ENCODE measurements around the gene RPUSD1.
"Not testable (repeated sequence)": the region's sequence is repeated elsewhere in the genome, so short reads cannot be mapped to it uniquely, and the experiment has no call there.

The RPUSD1 gene, protein sequence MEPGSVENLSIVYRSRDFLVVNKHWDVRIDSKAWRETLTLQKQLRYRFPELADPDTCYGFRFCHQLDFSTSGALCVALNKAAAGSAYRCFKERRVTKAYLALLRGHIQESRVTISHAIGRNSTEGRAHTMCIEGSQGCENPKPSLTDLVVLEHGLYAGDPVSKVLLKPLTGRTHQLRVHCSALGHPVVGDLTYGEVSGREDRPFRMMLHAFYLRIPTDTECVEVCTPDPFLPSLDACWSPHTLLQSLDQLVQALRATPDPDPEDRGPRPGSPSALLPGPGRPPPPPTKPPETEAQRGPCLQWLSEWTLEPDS

GRCh38 chr16:787978-788398 lies at the start of gene RPUSD1:
Gene RPUSD1 (minus strand): TSS chr16:788381. CDS start chr16:787737, 644 bp downstream.
- no peak for DNase-seq (ENCODE audit: low read depth)

DNA sequence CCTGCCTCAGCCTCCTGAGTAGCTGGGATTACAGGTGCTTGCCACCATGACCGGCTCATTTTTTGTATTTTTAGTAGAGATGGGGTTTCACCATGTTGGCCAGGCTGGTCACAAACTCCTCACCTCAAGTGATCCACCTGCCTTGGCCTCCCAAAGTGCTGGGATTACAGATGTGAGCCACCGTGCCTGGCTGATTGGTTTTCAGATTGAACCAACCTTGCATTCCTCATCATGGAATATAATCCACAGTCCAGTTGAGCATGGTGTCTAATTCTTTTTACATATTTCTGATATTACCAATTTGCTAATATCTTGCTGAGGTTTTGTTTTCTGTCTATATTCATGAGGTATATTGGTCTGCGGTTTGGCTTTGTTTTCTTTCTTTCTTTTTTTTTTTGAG lies 48.6 kb upstream of the RPUSD1 start:
- DNase-seq (ENCODE audit: low read depth): not testable (repeated sequence)

GRCh38 chr16:836221-836620 lies 48.0 kb upstream of the RPUSD1 start:
- no peak for DNase-seq (ENCODE audit: low read depth)

DNA sequence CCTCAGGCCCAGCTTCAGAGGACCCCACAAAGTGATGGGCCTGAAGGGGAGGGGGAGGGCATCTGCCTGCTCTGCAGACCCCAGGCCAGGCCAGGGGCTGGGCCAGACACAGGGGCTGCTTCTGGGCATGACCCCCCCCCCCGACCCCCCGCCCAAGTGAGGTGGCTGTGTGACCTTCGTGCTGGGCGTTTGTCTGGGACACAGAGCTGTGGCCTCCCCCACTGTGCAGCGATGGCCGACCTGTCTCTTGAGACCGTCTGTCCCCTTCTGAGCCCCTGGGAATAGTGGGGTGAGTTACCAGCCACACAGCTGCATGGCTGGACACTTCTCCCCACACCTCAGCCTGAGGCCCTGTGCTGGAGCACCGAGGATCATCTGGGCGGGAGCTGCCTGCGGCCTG lies 47.2 kb upstream of the RPUSD1 start:
- no peak for DNase-seq (ENCODE audit: low read depth)

- DNase-seq (ENCODE audit: low read depth): no peak
Measured at GRCh38 chr16:833411-833810, 45.2 kb upstream of the RPUSD1 start.

DNA sequence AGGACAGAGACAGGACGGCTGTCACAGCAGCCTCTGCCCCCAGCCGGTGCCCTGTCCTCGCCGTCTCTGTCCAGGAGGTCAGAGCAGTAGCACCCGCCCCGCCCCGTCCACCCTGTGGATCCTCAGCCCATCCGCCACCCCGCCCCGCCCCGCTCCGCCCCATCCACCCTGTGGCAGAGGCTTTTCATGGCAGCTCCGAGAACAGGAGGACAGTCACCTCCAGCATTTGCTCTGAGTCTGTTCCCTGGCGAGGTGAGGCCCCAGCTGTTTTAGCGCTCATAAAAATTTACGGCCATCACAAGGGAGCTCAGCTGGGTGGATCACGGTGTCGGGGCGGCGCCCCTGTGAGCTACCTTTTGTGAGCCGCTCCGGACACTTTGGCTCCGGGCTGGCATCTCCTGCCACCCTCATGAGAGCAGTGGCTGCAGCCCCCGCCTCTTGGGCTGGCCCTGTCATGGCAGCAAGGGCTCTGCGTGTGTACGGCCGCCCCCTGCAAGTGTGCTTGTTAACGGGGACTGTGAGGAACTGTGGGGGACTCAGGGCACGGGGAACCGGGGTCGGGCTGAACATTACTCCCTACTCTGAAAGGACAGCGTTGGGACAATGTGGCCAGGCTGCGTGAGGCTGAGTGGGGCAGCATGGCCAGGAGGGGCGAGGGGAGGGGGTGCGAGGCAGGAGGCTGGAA lies 44.6 kb upstream of the RPUSD1 start:
- no peak for DNase-seq (ENCODE audit: low read depth)

DNA sequence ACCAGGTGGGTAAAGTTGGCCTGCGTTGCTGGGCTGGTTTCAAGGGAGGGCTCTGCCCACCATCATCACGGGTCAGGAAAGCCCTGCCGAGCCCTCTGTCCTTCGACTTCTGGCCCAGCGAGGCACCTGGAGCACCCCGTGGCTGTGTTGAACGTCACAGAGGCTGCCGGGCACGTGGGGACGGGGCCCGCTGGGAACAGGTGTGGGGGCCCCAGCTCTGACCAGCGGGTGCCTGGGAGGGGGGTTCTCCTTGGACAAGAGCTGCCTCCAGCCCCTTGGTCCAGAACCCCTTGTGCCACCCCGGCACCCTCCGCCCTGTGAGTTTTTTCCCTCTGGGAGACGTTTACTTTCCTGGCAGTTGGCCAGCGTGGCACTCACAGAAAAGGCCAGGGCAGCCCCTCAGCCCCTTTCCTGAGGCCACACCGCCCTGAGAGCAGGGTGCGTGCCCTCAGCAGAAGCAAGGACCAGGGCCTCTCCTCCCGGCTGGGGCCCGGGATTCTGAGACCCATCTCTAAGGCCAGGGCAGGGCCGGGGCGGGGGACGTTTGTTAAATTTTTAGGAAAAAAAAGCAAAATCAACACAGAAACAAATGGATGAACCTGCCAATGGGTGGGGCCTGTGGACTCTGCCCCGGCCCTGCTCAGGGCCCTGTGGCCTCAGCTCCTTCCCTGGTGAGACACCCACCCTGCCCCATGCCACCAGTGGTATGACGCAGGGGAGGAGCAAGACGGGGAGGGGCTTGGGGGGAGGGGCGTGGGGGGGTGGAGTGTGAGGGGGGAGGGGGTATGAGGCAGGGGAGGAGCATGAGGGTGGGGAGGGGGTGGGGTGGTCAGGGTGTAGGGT lies 43.6 kb upstream of the RPUSD1 start:
- DNase-seq (ENCODE audit: low read depth): no peak

- no peak for DNase-seq (ENCODE audit: low read depth)
Measured at GRCh38 chr16:830871-831570, 42.8 kb upstream of the RPUSD1 start.

GRCh38 chr16:830107-830870 lies 42.1 kb upstream of the RPUSD1 start:
- no peak for DNase-seq (ENCODE audit: low read depth)

DNA sequence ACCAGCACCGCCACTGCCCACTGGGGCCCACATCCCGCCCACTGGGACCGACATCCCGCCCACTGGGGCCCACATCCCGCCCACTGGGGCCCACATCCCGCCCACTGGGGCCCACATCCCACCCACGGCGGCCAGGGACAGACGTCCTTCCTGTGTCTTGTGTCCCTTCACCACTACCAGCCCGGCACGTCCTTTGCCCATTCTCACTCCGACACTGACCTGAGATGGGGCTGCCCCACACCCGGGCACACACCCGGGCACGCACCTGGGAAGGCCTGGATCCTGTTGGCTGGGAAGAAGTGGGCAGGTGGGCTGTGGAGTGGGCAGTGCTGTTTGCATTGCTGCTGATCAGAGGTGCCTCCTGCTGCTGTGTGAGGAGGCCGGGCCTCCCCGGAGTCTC lies 40.7 kb upstream of the RPUSD1 start:
- DNase-seq (ENCODE audit: low read depth): no peak

DNA sequence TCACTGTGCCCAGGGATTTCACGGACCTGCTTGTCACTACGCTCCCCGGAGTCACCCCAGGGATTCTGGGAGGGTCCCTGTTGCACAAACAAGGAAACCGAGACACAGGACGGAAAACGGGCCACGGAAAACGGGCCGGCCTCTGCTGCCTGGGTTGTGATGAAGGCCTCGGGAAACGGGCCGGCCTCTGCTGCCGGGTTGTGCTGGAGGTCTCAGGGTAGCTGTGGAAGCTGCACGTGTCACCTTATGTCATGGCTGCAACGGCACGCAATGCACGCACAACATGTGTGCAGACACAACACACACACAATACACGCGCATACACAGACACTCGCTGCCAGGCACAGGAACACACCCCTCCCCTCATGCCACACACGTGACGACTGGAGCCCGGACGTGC lies 39.3 kb upstream of the RPUSD1 start:
- no peak for DNase-seq (ENCODE audit: low read depth)

- no peak for DNase-seq (ENCODE audit: low read depth)
Measured at GRCh38 chr16:825341-826061, 37.3 kb upstream of the RPUSD1 start.

GRCh38 chr16:824601-825000 lies 36.4 kb upstream of the RPUSD1 start:
- no peak for DNase-seq (ENCODE audit: low read depth)

GRCh38 chr16:824194-824593 lies 36.0 kb upstream of the RPUSD1 start:
- DNase-seq (ENCODE audit: low read depth): no peak

DNA sequence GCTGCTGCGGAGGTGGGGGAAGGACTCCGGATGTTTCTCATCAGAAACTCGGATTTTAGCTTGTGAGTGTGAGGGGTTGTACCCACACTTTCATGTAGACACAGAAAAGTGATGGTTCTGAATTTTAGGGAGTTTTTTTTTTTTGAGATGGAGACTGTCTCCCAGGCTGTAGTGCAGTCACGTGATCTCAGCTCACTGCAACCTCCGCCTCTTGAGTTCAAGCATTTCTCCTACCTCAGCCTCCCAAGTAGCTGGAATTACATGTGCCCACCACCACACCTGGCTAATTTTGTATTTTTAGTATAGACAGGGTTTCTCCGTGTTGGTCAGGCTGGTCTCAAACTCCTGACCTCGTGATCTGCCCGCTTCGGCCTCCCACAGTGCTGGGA lies 34.7 kb upstream of the RPUSD1 start:
- no peak for DNase-seq (ENCODE audit: low read depth)

- no peak for DNase-seq (ENCODE audit: low read depth)
Measured at GRCh38 chr16:822174-822908, 34.2 kb upstream of the RPUSD1 start.

DNA sequence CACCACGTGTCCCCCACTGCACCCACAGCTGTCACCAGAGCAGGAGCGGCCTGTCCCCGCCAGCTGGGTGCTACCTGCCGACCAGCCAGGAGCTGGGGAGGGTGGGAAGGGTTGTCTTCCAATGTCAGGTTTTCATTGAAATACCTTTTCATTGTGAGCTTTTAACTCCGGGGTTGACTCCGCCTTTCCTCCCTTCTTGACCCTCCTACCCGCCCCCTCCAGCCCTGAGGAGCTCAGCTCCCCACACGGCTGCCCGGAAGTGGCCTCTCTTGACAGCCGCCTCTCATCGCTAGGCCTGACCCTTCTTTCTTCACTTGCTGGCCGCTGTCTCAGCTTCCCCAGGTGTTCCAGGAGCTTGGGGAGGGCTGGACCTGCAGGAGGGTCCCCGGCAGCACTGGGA lies 33.6 kb upstream of the RPUSD1 start:
- no peak for DNase-seq (ENCODE audit: low read depth)

GRCh38 chr16:820748-821147 lies 32.6 kb upstream of the RPUSD1 start:
- no peak for DNase-seq (ENCODE audit: low read depth)

DNA sequence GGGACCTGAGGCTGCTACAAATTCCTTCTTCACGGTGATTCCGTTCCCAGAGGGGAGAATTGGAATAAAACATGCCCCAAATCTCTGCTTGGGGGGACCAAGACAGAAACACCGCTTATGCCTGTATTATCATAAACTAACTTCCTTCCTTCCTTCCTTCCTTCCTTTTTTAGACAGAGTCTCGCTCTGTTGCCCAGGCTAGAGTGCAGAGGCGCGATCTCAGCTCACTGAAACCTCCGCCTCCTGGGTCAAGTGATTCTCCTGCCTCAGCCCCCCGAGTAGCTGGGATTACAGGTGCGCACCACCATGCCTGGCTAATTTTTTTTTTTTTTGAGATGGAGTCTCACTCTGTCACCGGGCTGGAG lies 31.8 kb upstream of the RPUSD1 start:
- not testable (repeated sequence) for DNase-seq (ENCODE audit: low read depth)
